Hepatocyte (in vitro differentiated cells): ENCODE results near the gene AKAP13. TPM values are rescaled to one million over a fixed set of nuclear protein-coding genes. Genes with fewer than 3 reads are reported as not detected.

Experiments used
- DNase-seq: peaks from one replicate; pipeline ENCODE4 v3.0.0-alpha.2; 2016; ENCODE audit warnings: low spot score
- H2AFZ ChIP-seq: fragments of 200-600 bp; sonication (generic); 2 replicates; pipeline ENCODE4 v1.6.0; 2016; ENCODE audit warnings: antibody characterized with exemption, mild to moderate bottlenecking
- H3K27ac ChIP-seq: fragments of 200-600 bp; sonication (generic); 2 replicates; pipeline ENCODE4 v1.5.1; 2016; ENCODE audit warnings: mild to moderate bottlenecking
- H3K27me3 ChIP-seq: fragments of 200-600 bp; sonication (generic); 2 replicates; pipeline ENCODE4 v1.6.1; 2016
- H3K36me3 ChIP-seq: fragments of 200-600 bp; sonication (generic); replicated peaks from 2 replicates; pipeline ENCODE4 v1.5.1; 2016; ENCODE audit warnings: low read depth; ENCODE audit not compliant: insufficient read depth
- H3K4me1 ChIP-seq: fragments of 200-600 bp; sonication (generic); 2 replicates; pipeline ENCODE4 v1.5.1; 2016; ENCODE audit warnings: mild to moderate bottlenecking, moderate library complexity; ENCODE audit not compliant: insufficient read depth
- H3K4me2 ChIP-seq: fragments of 200-600 bp; sonication (generic); 2 replicates; pipeline ENCODE4 v1.6.0; 2016
- H3K4me3 ChIP-seq: fragments of 200-600 bp; sonication (generic); 2 replicates; pipeline ENCODE4 v1.5.1; 2016; ENCODE audit warnings: mild to moderate bottlenecking
- H3K79me2 ChIP-seq: fragments of 200-600 bp; sonication (generic); 2 replicates; pipeline ENCODE4 v1.6.0; 2017; ENCODE audit warnings: mild to moderate bottlenecking
- H3K9me2 ChIP-seq: fragments of 200-600 bp; sonication (generic); replicated peaks from 2 replicates; pipeline ENCODE4 v1.6.0; 2017; ENCODE audit warnings: mild to moderate bottlenecking; ENCODE audit not compliant: insufficient read depth
- H3K9me3 ChIP-seq: fragments of 200-600 bp; sonication (generic); 2 replicates; pipeline ENCODE4 v1.5.1; 2016; ENCODE audit warnings: low read depth, mild to moderate bottlenecking
- H4K20me1 ChIP-seq: fragments of 200-600 bp; sonication (generic); 2 replicates; pipeline ENCODE4 v1.6.0; 2016; ENCODE audit warnings: mild to moderate bottlenecking; ENCODE audit not compliant: insufficient read depth, poor library complexity, severe bottlenecking
- CTCF ChIP-seq: fragments of 200-600 bp; sonication (generic); IDR thresholded peaks from 2 replicates; pipeline ENCODE4 v1.5.1; 2016; ENCODE audit warnings: antibody characterized with exemption, mild to moderate bottlenecking; ENCODE audit not compliant: poor library complexity
- EZH2 ChIP-seq: fragments of 200-600 bp; sonication (generic); IDR thresholded peaks from 2 replicates; pipeline ENCODE4 v1.6.1; 2016; ENCODE audit warnings: antibody characterized with exemption, mild to moderate bottlenecking, borderline replicate concordance
- EZH2phosphoT487 ChIP-seq: fragments of 200-600 bp; sonication (generic); IDR thresholded peaks from one replicate; pipeline ENCODE4 v1.6.1; 2018; ENCODE audit warnings: antibody characterized with exemption, mild to moderate bottlenecking, low read depth, moderate library complexity; ENCODE audit not compliant: unreplicated experiment, severe bottlenecking
- WGBS: methylation state at CpG from one replicate; pipeline ENCODE4 v1.1.6; 2016; ENCODE audit warnings: low lambda C conversion rate; ENCODE audit errors: missing lambda C conversion rate; 5-methylcytosine and 5-hydroxymethylcytosine counted together
- polyA plus RNA-seq: library from polyadenylated mRNA; unstranded; fragments of >200 nt; fragmentation: Nextera tagmentation; extraction: Ambion mirVana; gene quantifications from 2 replicates; pipeline ENCODE4 v1.2.1, GENCODE V29; 2016
- total RNA-seq: library from RNA; depleted of rRNA; stranded (reverse); fragments of >200 nt; gene quantifications from 2 replicates; pipeline ENCODE4 v1.2.3, GENCODE V29; 2014

AKAP13 gene
- total and polyA plus RNA-seq, 2 experiments from 2014 or later: 55.6 to 80.9 TPM

GRCh38 chr15:85474700-85475316 lies 94.4 kb downstream of the AKAP13 start:
- Histone ChIP-seq H4K20me1 (peaks cover 17% of the 10 kb centered on the region), H3K4me2 (no peak overlapping the region), H3K9me3 (no peaks in the 10 kb centered on the region), H3K27me3 (no peaks in the 10 kb centered on the region), H3K27ac (no peak overlapping the region), H3K36me3 (no peaks in the 10 kb centered on the region), H3K4me3 (no peak overlapping the region), H2AFZ (no peak overlapping the region), H3K4me1 (peaks cover 36% of the 10 kb centered on the region), H3K79me2 (peaks cover 95% of the 10 kb centered on the region), H3K9me2 (no peaks in the 10 kb centered on the region)
- WGBS: 73% methylated on average over 8 of the region's 8 CpGs
- no peak for TF ChIP-seq CTCF
- no peak for TF ChIP-seq EZH2phosphoT487
- no peak for DNase-seq

GRCh38 chr15:85475317-85475701 lies 94.9 kb downstream of the AKAP13 start:
- DNase-seq: no peak
- peaks cover 95% of the 10 kb centered on the region for H3K79me2 ChIP-seq
- H3K4me1 ChIP-seq: peaks cover 32% of the 10 kb centered on the region
- H3K9me2 ChIP-seq: no peaks in the 10 kb centered on the region
- 74% methylated on average over 1 of the region's 1 CpG for WGBS
- no peaks in the 10 kb centered on the region for H3K27me3 ChIP-seq
- no peak overlapping the region for H2AFZ ChIP-seq
- no peaks in the 10 kb centered on the region for H3K36me3 ChIP-seq
- H4K20me1 ChIP-seq: peaks cover 17% of the 10 kb centered on the region
- H3K9me3 ChIP-seq: no peaks in the 10 kb centered on the region
- no peak overlapping the region for H3K4me3 ChIP-seq
- H3K27ac ChIP-seq: no peak overlapping the region
- H3K4me2 ChIP-seq: no peak overlapping the region
- TF ChIP-seq EZH2: no peak
- TF ChIP-seq EZH2phosphoT487: no peak
- TF ChIP-seq CTCF: no peak

DNA sequence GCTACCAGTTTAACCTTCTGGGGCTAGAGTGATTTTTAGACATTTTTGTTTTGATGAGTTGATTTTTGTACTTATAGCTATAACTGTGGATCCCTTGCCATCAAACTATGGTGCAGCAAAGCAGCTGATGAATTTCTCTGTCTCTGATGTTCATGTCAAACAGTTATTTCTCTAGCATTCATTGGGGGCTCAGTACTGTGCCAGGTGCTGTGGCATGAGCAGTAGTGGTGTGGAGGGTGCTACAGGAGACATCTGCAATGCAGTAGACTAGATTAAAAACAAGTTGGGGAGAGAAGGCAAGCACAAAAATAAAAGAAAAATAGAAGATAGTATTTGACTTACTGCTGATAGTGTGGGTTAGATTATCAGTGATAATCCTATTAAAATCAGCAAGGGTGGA lies 95.3 kb downstream of the AKAP13 start:
- Histone ChIP-seq H3K9me3 (no peaks in the 10 kb centered on the region), H3K4me2 (no peak overlapping the region), H3K79me2 (peaks cover 97% of the 10 kb centered on the region), H3K27ac (no peak overlapping the region), H3K4me3 (no peak overlapping the region), H4K20me1 (peaks cover 17% of the 10 kb centered on the region), H3K36me3 (no peaks in the 10 kb centered on the region), H3K27me3 (no peaks in the 10 kb centered on the region), H3K4me1 (peaks cover 29% of the 10 kb centered on the region), H2AFZ (no peak overlapping the region), H3K9me2 (no peaks in the 10 kb centered on the region)
- no peak for TF ChIP-seq EZH2phosphoT487
- no peak for TF ChIP-seq EZH2
- no peak for TF ChIP-seq CTCF
- no peak for DNase-seq

DNA sequence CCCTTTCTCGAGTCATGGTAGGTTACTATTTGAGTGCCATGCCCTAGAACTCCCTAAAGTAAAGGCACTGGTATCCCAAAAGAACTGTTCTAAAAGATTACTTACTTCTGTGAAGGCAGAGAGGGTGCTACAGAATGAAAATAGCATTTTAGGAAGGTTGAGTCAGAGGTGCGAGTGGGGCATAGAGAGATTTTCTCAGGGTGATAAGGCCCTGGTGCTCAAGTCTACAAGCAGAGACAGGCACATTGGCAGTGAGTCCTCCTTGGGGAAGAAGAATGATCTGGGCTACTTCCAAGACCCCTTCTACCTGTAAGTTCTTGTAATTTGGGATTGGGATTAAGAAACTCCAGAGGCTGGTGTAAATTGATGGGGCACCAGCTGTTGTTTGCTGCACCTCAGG lies 96.7 kb downstream of the AKAP13 start:
- no peak overlapping the region for H2AFZ ChIP-seq
- no peak overlapping the region for H3K4me2 ChIP-seq
- no peak overlapping the region for H3K4me3 ChIP-seq
- TF ChIP-seq EZH2 (no peak), EZH2phosphoT487 (no peak), CTCF (no peak)
- 88% methylated on average over 2 of the region's 2 CpGs for WGBS
- peaks cover 33% of the 10 kb centered on the region for H3K4me1 ChIP-seq
- H3K36me3 ChIP-seq: no peaks in the 10 kb centered on the region
- no peaks in the 10 kb centered on the region for H3K9me3 ChIP-seq
- no peaks in the 10 kb centered on the region for H3K27me3 ChIP-seq
- H3K27ac ChIP-seq: no peak overlapping the region
- no peaks in the 10 kb centered on the region for H3K9me2 ChIP-seq
- peaks cover 17% of the 10 kb centered on the region for H4K20me1 ChIP-seq
- H3K79me2 ChIP-seq: peaks cover 99% of the 10 kb centered on the region
- DNase-seq: no peak
